ENCODE results near the gene HAPSTR1.

DNA sequence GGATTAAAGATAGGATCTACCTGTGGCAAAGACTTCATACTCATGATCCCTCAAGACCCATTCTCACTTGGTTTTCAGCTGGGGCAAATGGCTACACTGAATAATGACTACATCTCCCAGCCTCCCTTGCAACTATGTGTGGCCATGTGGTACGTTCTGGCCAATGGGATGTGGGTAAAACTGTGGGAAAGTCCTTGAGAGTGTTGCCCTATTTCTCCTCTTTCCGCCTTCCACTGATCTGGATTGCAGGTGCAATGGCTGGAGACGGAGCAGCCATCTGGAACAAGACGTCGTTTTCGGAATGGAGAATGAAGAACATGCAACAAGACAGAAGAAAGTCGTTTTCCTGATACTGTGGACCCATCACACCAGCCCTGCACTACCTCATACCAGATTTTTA is 48.5 kb downstream of the HAPSTR1 start:
- TF ChIP-seq EGR1 (IDR thresholded peaks at IDR 0.05; ENCODE audit: low read depth in 2 of 2) (no peak), RAD21 (IDR thresholded peaks at IDR 0.05) (no peak), TAF1 (conservative IDR thresholded peaks at IDR 0.05) (no peak), FOXA1 (IDR thresholded peaks at IDR 0.05) (no peak)
- TF ChIP-seq, protein P1, sequence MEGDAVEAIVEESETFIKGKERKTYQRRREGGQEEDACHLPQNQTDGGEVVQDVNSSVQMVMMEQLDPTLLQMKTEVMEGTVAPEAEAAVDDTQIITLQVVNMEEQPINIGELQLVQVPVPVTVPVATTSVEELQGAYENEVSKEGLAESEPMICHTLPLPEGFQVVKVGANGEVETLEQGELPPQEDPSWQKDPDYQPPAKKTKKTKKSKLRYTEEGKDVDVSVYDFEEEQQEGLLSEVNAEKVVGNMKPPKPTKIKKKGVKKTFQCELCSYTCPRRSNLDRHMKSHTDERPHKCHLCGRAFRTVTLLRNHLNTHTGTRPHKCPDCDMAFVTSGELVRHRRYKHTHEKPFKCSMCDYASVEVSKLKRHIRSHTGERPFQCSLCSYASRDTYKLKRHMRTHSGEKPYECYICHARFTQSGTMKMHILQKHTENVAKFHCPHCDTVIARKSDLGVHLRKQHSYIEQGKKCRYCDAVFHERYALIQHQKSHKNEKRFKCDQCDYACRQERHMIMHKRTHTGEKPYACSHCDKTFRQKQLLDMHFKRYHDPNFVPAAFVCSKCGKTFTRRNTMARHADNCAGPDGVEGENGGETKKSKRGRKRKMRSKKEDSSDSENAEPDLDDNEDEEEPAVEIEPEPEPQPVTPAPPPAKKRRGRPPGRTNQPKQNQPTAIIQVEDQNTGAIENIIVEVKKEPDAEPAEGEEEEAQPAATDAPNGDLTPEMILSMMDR (IDR thresholded peaks at IDR 0.05; ENCODE audit: low read depth, low read length, missing input control), result no peak
- TF ChIP-seq, protein P2, sequence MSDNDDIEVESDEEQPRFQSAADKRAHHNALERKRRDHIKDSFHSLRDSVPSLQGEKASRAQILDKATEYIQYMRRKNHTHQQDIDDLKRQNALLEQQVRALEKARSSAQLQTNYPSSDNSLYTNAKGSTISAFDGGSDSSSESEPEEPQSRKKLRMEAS (IDR thresholded peaks at IDR 0.05), result no peak

Data from liver (tissue), 3 donors.